Measurements from ENCODE around the gene COX19. TPM values are rescaled to one million over a fixed set of nuclear protein-coding genes. Genes with fewer than 3 reads are reported as not detected.

COX19 gene
- total RNA-seq, 4 donors from 2014 or later: 8.6 to 30.2 (median 16.9) TPM

- TF ChIP-seq CTCF (IDR thresholded peaks at IDR 0.05): no peak
- no peak for TF ChIP-seq POLR2AphosphoS5 (IDR thresholded peaks at IDR 0.05)
- no peak for TF ChIP-seq POLR2A (IDR thresholded peaks at IDR 0.05)
- H3K27me3 ChIP-seq: no peaks in the 10 kb centered on the region
- H3K27ac ChIP-seq: no peak overlapping the region
- no peaks in the 10 kb centered on the region for H3K9me3 ChIP-seq
- no peak overlapping the region for H3K4me3 ChIP-seq
- intact Hi-C loops (cut with DNase I; ENCODE audit: low total_unique reads): no loop called here
- DNase-seq: peak; percentile 6
- in situ Hi-C loops (cut with MboI; ENCODE audit: low pct_ligation_motif_present in 1 of 4, low pct_unique_long_range_greater_than_20kb in 1 of 4, low sequenced_read_pairs in 3 of 4): no loop called here
- no peaks in the 10 kb centered on the region for H3K36me3 ChIP-seq
- H3K4me1 ChIP-seq: no peaks in the 10 kb centered on the region
- WGBS, 2 donors (ENCODE audit: low coverage in 1 of 2): 95 to 96% methylated on average over 10 to 27 of the region's 27 CpGs
Measured at GRCh38 chr7:938546-939185, 36.7 kb downstream of the COX19 start.

- Histone ChIP-seq H3K4me1 (no peaks in the 10 kb centered on the region), H3K4me3 (no peak overlapping the region), H3K27me3 (no peaks in the 10 kb centered on the region), H3K27ac (no peak overlapping the region), H3K9me3 (no peaks in the 10 kb centered on the region), H3K36me3 (no peaks in the 10 kb centered on the region)
- 89 to 95% methylated on average over 4 to 16 of the region's 16 CpGs for WGBS, 2 donors (ENCODE audit: low coverage in 1 of 2)
- in situ Hi-C loops (cut with MboI; ENCODE audit: low pct_ligation_motif_present in 1 of 4, low pct_unique_long_range_greater_than_20kb in 1 of 4, low sequenced_read_pairs in 3 of 4) (no loop called here), intact Hi-C loops (cut with DNase I; ENCODE audit: low total_unique reads) (no loop called here)
- peak; percentile 1 for DNase-seq
- no peak for TF ChIP-seq EP300 (IDR thresholded peaks at IDR 0.05; ENCODE audit: low read depth)
- TF ChIP-seq POLR2A (IDR thresholded peaks at IDR 0.05): no peak
- TF ChIP-seq CTCF (IDR thresholded peaks at IDR 0.05): no peak
- TF ChIP-seq POLR2AphosphoS5 (IDR thresholded peaks at IDR 0.05): no peak
Measured at GRCh38 chr7:937856-938484, 37.4 kb downstream of the COX19 start.

- no peak for TF ChIP-seq POLR2AphosphoS5 (IDR thresholded peaks at IDR 0.05)
- no peak for TF ChIP-seq POLR2A (IDR thresholded peaks at IDR 0.05)
- no peak for TF ChIP-seq CTCF (IDR thresholded peaks at IDR 0.05)
- no peak for TF ChIP-seq EP300 (IDR thresholded peaks at IDR 0.05; ENCODE audit: low read depth)
- Histone ChIP-seq H3K36me3 (no peaks in the 10 kb centered on the region), H3K27me3 (no peaks in the 10 kb centered on the region), H3K9me3 (no peaks in the 10 kb centered on the region), H3K4me3 (no peak overlapping the region), H3K27ac (no peak overlapping the region), H3K4me1 (no peaks in the 10 kb centered on the region)
- intact Hi-C loops (cut with DNase I; ENCODE audit: low total_unique reads): no loop called here
- peak; percentile 10 for DNase-seq
- 45 to 66% methylated on average over 4 to 22 of the region's 22 CpGs for WGBS, 2 donors (ENCODE audit: low coverage in 1 of 2)
- in situ Hi-C loops (cut with MboI; ENCODE audit: low pct_ligation_motif_present in 1 of 4, low pct_unique_long_range_greater_than_20kb in 1 of 4, low sequenced_read_pairs in 3 of 4): no loop called here
Measured at GRCh38 chr7:936386-937054, 38.8 kb downstream of the COX19 start.

- no peak overlapping the region for H3K27ac ChIP-seq
- no peak for TF ChIP-seq CTCF (IDR thresholded peaks at IDR 0.05)
- no peak for TF ChIP-seq POLR2AphosphoS5 (IDR thresholded peaks at IDR 0.05)
- TF ChIP-seq EP300 (IDR thresholded peaks at IDR 0.05; ENCODE audit: low read depth): no peak
- no peak for TF ChIP-seq POLR2A (IDR thresholded peaks at IDR 0.05)
- H3K4me1 ChIP-seq: no peaks in the 10 kb centered on the region
- 92% methylated on average over 28 of the region's 28 CpGs; no CpG with 5 or more reads in 1 of the 2 donors for WGBS, 2 donors (ENCODE audit: low coverage in 1 of 2)
- no peaks in the 10 kb centered on the region for H3K36me3 ChIP-seq
- no peaks in the 10 kb centered on the region for H3K27me3 ChIP-seq
- H3K9me3 ChIP-seq: no peaks in the 10 kb centered on the region
- in situ Hi-C loops (cut with MboI; ENCODE audit: low pct_ligation_motif_present in 1 of 4, low pct_unique_long_range_greater_than_20kb in 1 of 4, low sequenced_read_pairs in 3 of 4) (no loop called here), intact Hi-C loops (cut with DNase I; ENCODE audit: low total_unique reads) (no loop called here)
- H3K4me3 ChIP-seq: no peak overlapping the region
- no peak for DNase-seq
Measured at GRCh38 chr7:935874-936385, 39.4 kb downstream of the COX19 start.
